ENCODE results near the gene GPATCH8.
A peak's percentile ranks its signal among the peaks of the same experiment; 100 is the strongest.
"Not testable (repeated sequence)": the region's sequence is repeated elsewhere in the genome, so short reads cannot be mapped to it uniquely, and the experiment has no call there.

Gene GPATCH8

GRCh38 chr17:44527102-44527501 is 23.9 kb upstream of the GPATCH8 start:
- DNase-seq: no peak

- DNase-seq: no peak
These were observed 20.4 kb upstream of the GPATCH8 start for GRCh38 chr17:44523672-44523972.

- DNase-seq: peak; percentile 36
These were observed 19.9 kb upstream of the GPATCH8 start for GRCh38 chr17:44522883-44523671.

- DNase-seq: no peak
These were observed 14.8 kb upstream of the GPATCH8 start for GRCh38 chr17:44518032-44518431.

- DNase-seq: not testable (repeated sequence)
These were observed 8.3 kb upstream of the GPATCH8 start for GRCh38 chr17:44511241-44512134.

- DNase-seq: not testable (repeated sequence)
These were observed 3.9 kb upstream of the GPATCH8 start for GRCh38 chr17:44506939-44507604.

- DNase-seq: no peak
These were observed 534 bp downstream of the GPATCH8 start for GRCh38 chr17:44502598-44503146.

GRCh38 chr17:44501866-44502375 is 1.3 kb downstream of the GPATCH8 start:
- DNase-seq: no peak

GRCh38 chr17:44499722-44500121 is 3.5 kb downstream of the GPATCH8 start:
- DNase-seq: no peak

- DNase-seq: no peak
These were observed 6.4 kb downstream of the GPATCH8 start for GRCh38 chr17:44496815-44497214.

GRCh38 chr17:44493339-44493738 is 9.9 kb downstream of the GPATCH8 start:
- no peak for DNase-seq

- DNase-seq: no peak
These were observed 10.4 kb downstream of the GPATCH8 start for GRCh38 chr17:44492706-44493272.

- no peak for DNase-seq
These were observed 13.6 kb downstream of the GPATCH8 start for GRCh38 chr17:44489581-44489980.

- no peak for DNase-seq
These were observed 16.0 kb downstream of the GPATCH8 start for GRCh38 chr17:44487170-44487569.

- DNase-seq: no peak
These were observed 29.8 kb downstream of the GPATCH8 start for GRCh38 chr17:44473367-44473766.

- no peak for DNase-seq
These were observed 33.5 kb downstream of the GPATCH8 start for GRCh38 chr17:44469676-44470075.

GRCh38 chr17:44467108-44467507 is 36.1 kb downstream of the GPATCH8 start:
- no peak for DNase-seq

- DNase-seq: no peak
These were observed 36.9 kb downstream of the GPATCH8 start for GRCh38 chr17:44466339-44466738.

- DNase-seq: no peak
These were observed 37.3 kb downstream of the GPATCH8 start for GRCh38 chr17:44465897-44466296.

GRCh38 chr17:44465276-44465675 is 37.9 kb downstream of the GPATCH8 start:
- DNase-seq: no peak

- no peak for DNase-seq
These were observed 39.2 kb downstream of the GPATCH8 start for GRCh38 chr17:44464037-44464436.

- DNase-seq: no peak
These were observed 51.4 kb downstream of the GPATCH8 start for GRCh38 chr17:44451832-44452231.

Measured in NCI-H774 (cell line).